GM21786 (cell line): Measurements from ENCODE around the gene KEL.

Experiments
- ATAC-seq: cut with Tn5 transposase; IDR thresholded peaks from one replicate; pipeline ENCODE4 v1.9.1; 2021; ENCODE audit not compliant: unreplicated experiment

Gene KEL

GRCh38 chr7:142961595-142961972 lies 579 bp downstream of the KEL start:
- ATAC-seq, result no peak

GRCh38 chr7:142960955-142961512 lies 1.1 kb downstream of the KEL start:
- no peak for ATAC-seq

- no peak for ATAC-seq
These were observed 3.0 kb downstream of the KEL start for GRCh38 chr7:142959202-142959601.

GRCh38 chr7:142957723-142958122 lies 4.4 kb downstream of the KEL start:
- no peak for ATAC-seq

GRCh38 chr7:142956951-142957623 lies 5.1 kb downstream of the KEL start:
- ATAC-seq, result no peak

GRCh38 chr7:142954680-142955268 lies 7.4 kb downstream of the KEL start:
- ATAC-seq, result no peak

GRCh38 chr7:142950235-142950634 lies 11.9 kb downstream of the KEL start:
- ATAC-seq, result no peak

GRCh38 chr7:142948603-142949002 lies 13.6 kb downstream of the KEL start:
- no peak for ATAC-seq

GRCh38 chr7:142945001-142945400 lies 17.2 kb downstream of the KEL start:
- ATAC-seq, result no peak

- ATAC-seq, result no peak
These were observed 18.4 kb downstream of the KEL start for GRCh38 chr7:142943706-142944268.

GRCh38 chr7:142942746-142943145 lies 19.4 kb downstream of the KEL start:
- no peak for ATAC-seq

GRCh38 chr7:142941541-142941940 lies 20.6 kb downstream of the KEL start:
- no peak for ATAC-seq

GRCh38 chr7:142940966-142941535 lies 21.1 kb downstream of the KEL start:
- ATAC-seq, result no peak

- no peak for ATAC-seq
These were observed 22.8 kb downstream of the KEL start, which contains the start of gene LLCFC1 for GRCh38 chr7:142939226-142939910. Gene LLCFC1, plus strand, starts transcription at chr7:142939484. Its CDS starts 138 bp downstream, at chr7:142939622.

GRCh38 chr7:142938611-142939010 lies 23.6 kb downstream of the KEL start:
- no peak for ATAC-seq

GRCh38 chr7:142935941-142936565 lies 26.1 kb downstream of the KEL start:
- ATAC-seq, result no peak

- ATAC-seq, result no peak
These were observed 28.1 kb downstream of the KEL start for GRCh38 chr7:142934056-142934455.

GRCh38 chr7:142933624-142934023 lies 28.5 kb downstream of the KEL start, which contains the start of gene TRPV5:
Gene TRPV5, minus strand, starts transcription at chr7:142933746. Its CDS starts 287 bp downstream, at chr7:142933459.
- no peak for ATAC-seq

GRCh38 chr7:142933092-142933475 lies 29.1 kb downstream of the KEL start:
- no peak for ATAC-seq

GRCh38 chr7:142932386-142933091 lies 29.6 kb downstream of the KEL start:
- ATAC-seq, result no peak
